Heart left ventricle (tissue), 13 donors: ENCODE measurements around the gene SORT1.

Experiments
- CTCF ChIP-seq, 12 donors: fragments of 200-600 bp; sonication (generic) in 4 of 12; IDR thresholded peaks; one replicate each; pipeline versions ENCODE4 v1.5.0 to v1.8.0; 2018 to 2022; ENCODE audit warnings: antibody characterized with exemption in 12 of 12, mild to moderate bottlenecking in 5 of 12
- POLR2A ChIP-seq, 2 donors: fragments of 450-650 bp; IDR thresholded peaks; one replicate each; pipeline ENCODE4 v1.6.1; 2017; ENCODE audit warnings: antibody characterized with exemption in 2 of 2, mild to moderate bottlenecking in 2 of 2, moderate library complexity in 2 of 2
- donor health status: ischemic (EF 13 %, LVEDD 7.1; RV severe dilation, severe dysfunction).
- donor health status: DM: no; HTN: yes; CAD: no.
- donor health status: DM: no; HTN: no; CAD: no.
- donor health status: ischemic (EF 25% LVEDD 6.9; RV normal size, moderate dysfunction).
- donor health status: ischemic (EF 25% LVEDD 5.7; RV mildly dilated, moderate dysfunction).
- donor health status: ischemic (EF 35%, LVEDD 5.7; RV mildly dilated, moderate dysfunction).
- donor health status: nonischemic (EF 11% LVEDD 7.7; RV severe dilation, severe dysfunction).
- donor health status: DM: yes; HTN: yes; CAD: no.
- donor health status: PGD.
- donor health status: ischemic (EF 29% LVEDD 5.4; RV normal size, mild dysfunction).
- donor health status: nonischemic (EF 23%, LVEDD 6.1; RV moderate dilation, normal function).

GRCh38 chr1:109361649-109362048, 36.1 kb downstream of the SORT1 start:
- TF ChIP-seq CTCF (IDR thresholded peaks at IDR 0.05) (no peak), POLR2A (IDR thresholded peaks at IDR 0.05) (no peak)
